GM18867 (cell line): ENCODE data around the gene PHACTR1.

ENCODE experiments used
- ATAC-seq: cut with Tn5 transposase; IDR thresholded peaks from one replicate; pipeline ENCODE4 v1.9.1; 2021; ENCODE audit warnings: mild to moderate bottlenecking, moderate library complexity; ENCODE audit not compliant: unreplicated experiment

Gene PHACTR1

GRCh38 chr6:13248584-13248985 lies 532.0 kb downstream of the PHACTR1 start:
- no peak for ATAC-seq

GRCh38 chr6:13248994-13249393 lies 532.4 kb downstream of the PHACTR1 start:
- ATAC-seq = no peak

- ATAC-seq = no peak
Observed at GRCh38 chr6:13249817-13250216, 533.2 kb downstream of the PHACTR1 start.

GRCh38 chr6:13250703-13251102 lies 534.1 kb downstream of the PHACTR1 start:
- ATAC-seq = no peak

GRCh38 chr6:13251242-13251641 lies 534.7 kb downstream of the PHACTR1 start:
- no peak for ATAC-seq

- ATAC-seq = no peak
Observed at GRCh38 chr6:13252790-13253189, 536.2 kb downstream of the PHACTR1 start.

- no peak for ATAC-seq
Observed at GRCh38 chr6:13253272-13253671, 536.7 kb downstream of the PHACTR1 start.

- no peak for ATAC-seq
Observed at GRCh38 chr6:13256266-13257001, 539.9 kb downstream of the PHACTR1 start.

- ATAC-seq = no peak
Observed at GRCh38 chr6:13259393-13259792, 542.8 kb downstream of the PHACTR1 start.

GRCh38 chr6:13260101-13260598 lies 543.6 kb downstream of the PHACTR1 start:
- no peak for ATAC-seq

- peak; percentile 28 for ATAC-seq
Observed at GRCh38 chr6:13260831-13261230, 544.3 kb downstream of the PHACTR1 start.

GRCh38 chr6:13261464-13261994 lies 545.0 kb downstream of the PHACTR1 start:
- ATAC-seq = peak; percentile 68

- ATAC-seq = no peak
Observed at GRCh38 chr6:13262302-13263230, 546.0 kb downstream of the PHACTR1 start.

GRCh38 chr6:13263669-13264068 lies 547.1 kb downstream of the PHACTR1 start:
- no peak for ATAC-seq

- no peak for ATAC-seq
Observed at GRCh38 chr6:13267142-13267651, 550.6 kb downstream of the PHACTR1 start.

GRCh38 chr6:13268913-13269518 lies 552.4 kb downstream of the PHACTR1 start:
- no peak for ATAC-seq

- ATAC-seq = peak; percentile 54
Observed at GRCh38 chr6:13272131-13273046, 555.8 kb downstream of the PHACTR1 start.

GRCh38 chr6:13273202-13273930 lies 556.8 kb downstream of the PHACTR1 start:
- ATAC-seq = no peak
